Loucy (cell line): Measurements from ENCODE around the gene ARMC8.

ENCODE experiments used
- EZH2phosphoT487 ChIP-seq: fragments of 200-600 bp; IDR thresholded peaks from 2 replicates; pipeline ENCODE4 v1.6.1; 2018; ENCODE audit warnings: antibody characterized with exemption, mild to moderate bottlenecking, moderate library complexity, borderline replicate concordance
- TF ChIP-seq, protein P1 (sequence below): fragments of 200-600 bp; sonication (generic); conservative IDR thresholded peaks from 2 replicates; pipeline ENCODE4 v1.5.1; 2014; ENCODE audit warnings: mild to moderate bottlenecking, antibody characterized with exemption, low read length

DNA sequence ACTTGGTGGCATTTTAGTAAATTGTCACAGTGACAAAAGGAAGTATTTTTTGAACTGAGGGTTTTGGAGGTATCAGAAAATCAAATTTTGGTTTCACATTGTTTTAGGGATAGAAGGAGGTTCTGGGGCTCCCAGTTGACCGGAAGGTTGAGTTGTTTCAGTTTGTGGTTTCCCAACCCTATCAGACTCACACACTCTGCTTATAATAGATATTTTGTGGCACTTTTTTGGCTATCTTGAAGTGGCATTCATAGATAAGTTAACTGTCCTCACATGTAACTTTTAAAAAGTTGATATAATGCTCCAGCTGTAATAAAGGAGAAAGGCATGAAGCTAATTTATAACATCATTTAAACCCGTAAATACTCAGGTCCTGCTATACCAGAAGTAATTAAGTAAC lies 12.8 kb downstream of the ARMC8 start:
- TF ChIP-seq, protein P1, sequence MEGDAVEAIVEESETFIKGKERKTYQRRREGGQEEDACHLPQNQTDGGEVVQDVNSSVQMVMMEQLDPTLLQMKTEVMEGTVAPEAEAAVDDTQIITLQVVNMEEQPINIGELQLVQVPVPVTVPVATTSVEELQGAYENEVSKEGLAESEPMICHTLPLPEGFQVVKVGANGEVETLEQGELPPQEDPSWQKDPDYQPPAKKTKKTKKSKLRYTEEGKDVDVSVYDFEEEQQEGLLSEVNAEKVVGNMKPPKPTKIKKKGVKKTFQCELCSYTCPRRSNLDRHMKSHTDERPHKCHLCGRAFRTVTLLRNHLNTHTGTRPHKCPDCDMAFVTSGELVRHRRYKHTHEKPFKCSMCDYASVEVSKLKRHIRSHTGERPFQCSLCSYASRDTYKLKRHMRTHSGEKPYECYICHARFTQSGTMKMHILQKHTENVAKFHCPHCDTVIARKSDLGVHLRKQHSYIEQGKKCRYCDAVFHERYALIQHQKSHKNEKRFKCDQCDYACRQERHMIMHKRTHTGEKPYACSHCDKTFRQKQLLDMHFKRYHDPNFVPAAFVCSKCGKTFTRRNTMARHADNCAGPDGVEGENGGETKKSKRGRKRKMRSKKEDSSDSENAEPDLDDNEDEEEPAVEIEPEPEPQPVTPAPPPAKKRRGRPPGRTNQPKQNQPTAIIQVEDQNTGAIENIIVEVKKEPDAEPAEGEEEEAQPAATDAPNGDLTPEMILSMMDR = no peak
- TF ChIP-seq EZH2phosphoT487 = no peak
